SH-SY5Y (cell line): ENCODE results near the gene FUCA1.

Experiments
- GATA2 ChIP-seq: IDR thresholded peaks from 2 replicates; pipeline ENCODE4 v1.6.1; 2011; ENCODE audit warnings: mild to moderate bottlenecking, low read depth, low read length
- GATA3 ChIP-seq: IDR thresholded peaks from 2 replicates; pipeline ENCODE4 v1.6.1; 2011; ENCODE audit warnings: low read depth, mild to moderate bottlenecking, low read length, moderate library complexity

DNA sequence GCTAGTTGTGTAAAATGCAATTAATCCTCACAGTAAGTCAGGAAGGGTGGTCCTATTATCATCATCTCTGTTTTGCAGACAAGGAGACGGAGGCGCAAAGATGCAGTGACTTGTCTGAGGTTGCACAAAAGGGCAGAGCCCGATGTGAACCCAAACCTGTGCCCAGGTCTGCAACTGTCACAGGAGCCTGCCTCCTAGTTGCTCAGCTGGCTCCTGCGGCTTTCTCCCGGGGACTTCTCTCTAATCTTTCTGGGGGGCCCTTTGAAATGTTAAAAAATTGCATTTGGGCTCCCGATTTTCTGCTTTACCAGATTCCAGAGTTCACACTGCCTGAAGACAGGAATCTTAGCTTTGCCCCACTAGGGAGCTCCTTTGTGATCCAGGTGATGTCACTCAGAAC is 35.7 kb upstream of the FUCA1 start:
- no peak for TF ChIP-seq GATA2
- no peak for TF ChIP-seq GATA3
